Spinal cord (tissue), 10 donors: ENCODE measurements around the gene GCNA. TPM values are rescaled to one million over a fixed set of nuclear protein-coding genes. Genes with fewer than 3 reads are reported as not detected.
A peak's percentile ranks its signal among the peaks of the same experiment; 100 is the strongest.

ENCODE experiments used
- DNase-seq, 6 donors: peaks; one replicate each; pipeline versions ENCODE4 v3.0.0 to v3.0.0-alpha.2; 2013 to 2015; ENCODE audit warnings: low spot score in 6 of 6, low read depth in 4 of 6
- H3K27ac ChIP-seq: one replicate; pipeline ENCODE4 v1.5.1; 2013; ENCODE audit warnings: low read depth, low read length, control low read depth
- H3K27me3 ChIP-seq: one replicate; pipeline ENCODE4 v1.6.1; 2013; ENCODE audit warnings: low read length; ENCODE audit not compliant: control insufficient read depth, insufficient read depth
- H3K36me3 ChIP-seq: one replicate; pipeline ENCODE4 v1.6.1; 2013; ENCODE audit warnings: low read length; ENCODE audit not compliant: control insufficient read depth, insufficient read depth
- H3K4me1 ChIP-seq: one replicate; pipeline ENCODE4 v1.6.1; 2013; ENCODE audit warnings: low read length; ENCODE audit not compliant: control insufficient read depth, insufficient read depth
- H3K4me3 ChIP-seq: one replicate; pipeline ENCODE4 v1.5.1; 2013; ENCODE audit warnings: low read depth, low read length, control low read depth
- H3K9me3 ChIP-seq: one replicate; pipeline ENCODE4 v1.6.1; 2013; ENCODE audit warnings: low read length; ENCODE audit not compliant: control insufficient read depth, insufficient read depth
- WGBS: methylation state at CpG from one replicate; pipeline ENCODE4 v1.1.5; 2013; ENCODE audit warnings: missing lambda C conversion rate; ENCODE audit not compliant: insufficient coverage; 5-methylcytosine and 5-hydroxymethylcytosine counted together
- long read RNA-seq, 4 donors: transcript quantifications; one replicate each; lab custom pipeline, GENCODE V29; 2026
- polyA plus RNA-seq, 2 donors: library from polyadenylated mRNA; unstranded; fragments of 120-200 nt; gene quantifications; one replicate each; pipeline ENCODE4 v1.2.1, GENCODE V29; 2013; ENCODE audit not compliant: insufficient read length in 2 of 2
- total RNA-seq, 2 donors: library from RNA; depleted of rRNA in 1 of 2; stranded (reverse); fragments of 120-200 nt in 1 of 2; fragments of >200 nt in 1 of 2; gene quantifications; one replicate each; pipeline versions ENCODE4 v1.2.3 to v1.2.4, GENCODE V29; 2013 to 2014
- donor health status: healthy.

Gene GCNA, protein sequence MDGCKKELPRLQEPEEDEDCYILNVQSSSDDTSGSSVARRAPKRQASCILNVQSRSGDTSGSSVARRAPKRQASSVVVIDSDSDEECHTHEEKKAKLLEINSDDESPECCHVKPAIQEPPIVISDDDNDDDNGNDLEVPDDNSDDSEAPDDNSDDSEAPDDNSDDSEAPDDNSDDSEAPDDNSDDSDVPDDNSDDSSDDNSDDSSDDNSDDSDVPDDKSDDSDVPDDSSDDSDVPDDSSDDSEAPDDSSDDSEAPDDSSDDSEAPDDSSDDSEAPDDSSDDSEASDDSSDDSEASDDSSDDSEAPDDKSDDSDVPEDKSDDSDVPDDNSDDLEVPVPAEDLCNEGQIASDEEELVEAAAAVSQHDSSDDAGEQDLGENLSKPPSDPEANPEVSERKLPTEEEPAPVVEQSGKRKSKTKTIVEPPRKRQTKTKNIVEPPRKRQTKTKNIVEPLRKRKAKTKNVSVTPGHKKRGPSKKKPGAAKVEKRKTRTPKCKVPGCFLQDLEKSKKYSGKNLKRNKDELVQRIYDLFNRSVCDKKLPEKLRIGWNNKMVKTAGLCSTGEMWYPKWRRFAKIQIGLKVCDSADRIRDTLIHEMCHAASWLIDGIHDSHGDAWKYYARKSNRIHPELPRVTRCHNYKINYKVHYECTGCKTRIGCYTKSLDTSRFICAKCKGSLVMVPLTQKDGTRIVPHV
- 1 to 10 TPM; 1.7 to 3.1 TPM for total RNA-seq
- polyA plus RNA-seq, result 1 to 10 TPM; 3.4 to 3.7 TPM
- long read RNA-seq, donor 1, result 0 reads
- long read RNA-seq, donor 2, result 0 reads
- long read RNA-seq, donor 3, result 0 reads
- long read RNA-seq, donor 4, result 0 reads

DNA sequence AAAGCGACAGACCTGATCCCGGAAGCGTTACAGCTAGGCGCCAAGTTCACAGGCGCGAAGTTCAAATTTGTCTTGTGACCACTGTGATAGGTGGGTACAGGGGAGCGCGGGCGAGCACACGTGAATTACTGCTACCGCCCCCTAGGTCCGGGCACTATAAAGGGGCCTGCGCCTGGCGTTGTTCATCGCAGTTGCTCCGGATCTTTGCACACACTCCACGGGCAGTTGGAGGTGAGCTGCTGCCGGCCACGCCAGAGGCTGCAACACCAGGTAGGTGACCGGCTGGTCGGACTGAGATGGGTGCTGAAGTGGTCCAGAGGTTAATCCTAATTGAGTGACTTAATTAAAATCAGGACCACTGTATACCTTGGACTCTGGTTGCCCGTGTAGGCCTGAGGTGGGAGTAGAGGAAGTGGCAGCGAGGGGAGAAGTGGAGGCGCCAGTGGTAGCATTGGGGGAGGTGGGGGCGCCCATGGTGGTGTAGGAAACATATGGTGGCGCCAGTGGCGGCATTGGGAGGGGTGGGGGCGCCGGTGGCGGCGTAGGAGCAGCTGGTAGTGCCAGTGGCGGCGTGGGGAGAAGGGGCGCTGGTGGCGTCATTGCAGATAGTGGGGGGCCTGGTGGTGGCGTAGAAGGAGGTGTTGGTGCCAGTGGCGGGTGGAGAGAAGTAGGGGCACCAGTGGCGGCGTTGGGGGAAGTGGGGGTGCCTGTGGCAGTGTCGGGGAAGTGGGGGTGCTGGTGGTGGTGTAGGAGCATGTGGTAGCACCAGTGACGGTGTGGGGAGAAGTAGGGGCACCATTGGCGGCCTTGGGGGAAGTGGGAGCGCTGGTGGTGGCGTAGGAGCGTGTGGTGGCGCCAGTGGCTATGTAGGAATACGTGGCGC is at the start of gene GCNA:
Gene GCNA (plus strand): TSS at position 185 of the 883 bp plus-strand sequence. CDS start 2,385 bp downstream, outside the sequence.
- H3K4me3 ChIP-seq, result no peak within 1 kb of the TSS
- DNase-seq, result no peak
- H3K36me3 ChIP-seq, result peaks cover 21% of the 10 kb centered on the region
- no peak within 1 kb of the TSS for H3K27ac ChIP-seq
- no peaks in the 10 kb centered on the region for H3K27me3 ChIP-seq
- H3K9me3 ChIP-seq, result no peaks in the 10 kb centered on the region
- no peaks in the 10 kb centered on the region for H3K4me1 ChIP-seq
- WGBS, result 93% methylated on average over 46 of the region's 48 CpGs

DNA sequence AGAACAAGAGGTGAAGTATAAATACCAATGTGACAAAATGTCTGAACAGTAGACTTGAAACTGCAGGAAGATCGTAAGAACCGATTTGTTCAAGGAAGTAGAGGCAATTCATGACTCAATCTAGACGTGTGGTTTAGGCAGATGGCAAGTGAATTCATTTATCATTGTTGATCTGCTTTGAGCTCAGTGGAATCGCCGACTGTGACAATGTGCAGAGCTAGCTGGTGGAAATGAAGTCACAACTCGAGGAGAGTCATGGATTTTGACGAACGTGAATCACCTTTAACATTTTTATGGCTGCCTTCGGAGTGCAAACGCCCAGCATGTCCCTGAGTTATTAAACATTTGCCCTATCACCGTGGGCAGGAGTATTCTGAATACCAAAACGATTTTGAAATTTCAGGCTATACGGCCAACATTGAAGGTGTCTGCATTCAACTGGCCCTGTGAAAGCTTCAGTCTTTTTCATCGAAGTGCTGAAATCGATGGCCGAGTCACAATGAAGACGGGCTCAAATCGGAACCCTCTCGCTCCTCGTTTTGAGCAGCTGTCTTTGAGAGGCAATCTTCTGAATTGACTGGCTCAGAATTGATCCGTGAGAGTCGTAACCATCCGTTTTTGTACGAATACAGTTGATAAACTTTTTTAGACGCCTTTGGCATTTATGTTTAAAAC is 46.0 kb upstream of the GCNA start:
- Histone ChIP-seq H3K36me3 (no peaks in the 10 kb centered on the region), H3K4me3 (peak overlapping the region; percentile 81), H3K9me3 (no peaks in the 10 kb centered on the region), H3K27me3 (no peaks in the 10 kb centered on the region), H3K27ac (peak overlapping the region; percentile 80), H3K4me1 (no peaks in the 10 kb centered on the region)
- WGBS, result 26% methylated on average over 25 of the region's 25 CpGs
- peak in 3 of 6 donors; percentile 7 to 24 (median 19) for DNase-seq

DNA sequence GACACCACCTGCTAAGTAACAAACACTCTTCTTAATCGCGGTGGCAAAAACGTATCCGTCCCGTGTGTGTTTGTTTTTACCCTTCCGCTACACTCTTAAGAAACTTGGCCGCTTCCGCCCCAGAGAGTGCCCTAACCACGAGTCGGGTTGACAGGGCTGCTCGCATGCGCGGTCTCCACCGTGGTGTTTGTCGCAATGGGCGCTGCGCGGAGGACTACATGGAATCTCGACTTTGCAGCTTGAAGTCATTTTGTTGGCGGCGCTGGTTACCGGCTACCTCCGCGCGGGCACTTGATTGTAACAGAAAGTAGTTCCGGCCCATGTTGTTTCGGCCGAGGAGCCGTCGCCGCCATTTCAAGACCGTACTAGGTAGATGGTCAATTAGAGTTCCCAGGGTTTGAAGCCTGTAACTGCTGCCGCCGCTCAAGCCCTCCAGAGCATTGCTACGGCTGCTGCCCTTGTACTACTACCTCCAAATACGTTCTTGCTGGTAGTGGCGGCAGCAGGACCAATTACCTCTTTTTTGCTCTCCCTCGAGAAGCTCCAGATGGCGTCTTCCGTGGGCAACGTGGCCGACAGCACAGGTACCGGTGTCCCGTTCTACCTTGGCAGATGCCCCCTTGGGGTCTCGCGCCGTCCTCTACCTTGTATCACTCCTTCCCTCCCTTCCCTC is 45.3 kb upstream of the GCNA start, which contains the start of gene OGT:
Gene OGT (plus strand): TSS at position 352 of the 673 bp plus-strand sequence. CDS start 196 bp downstream, at position 548.
- DNase-seq, result peak; percentile 76 to 98 (median 88)
- H3K27me3 ChIP-seq, result no peaks in the 10 kb centered on the region
- 20% methylated on average over 46 of the region's 47 CpGs for WGBS

DNA sequence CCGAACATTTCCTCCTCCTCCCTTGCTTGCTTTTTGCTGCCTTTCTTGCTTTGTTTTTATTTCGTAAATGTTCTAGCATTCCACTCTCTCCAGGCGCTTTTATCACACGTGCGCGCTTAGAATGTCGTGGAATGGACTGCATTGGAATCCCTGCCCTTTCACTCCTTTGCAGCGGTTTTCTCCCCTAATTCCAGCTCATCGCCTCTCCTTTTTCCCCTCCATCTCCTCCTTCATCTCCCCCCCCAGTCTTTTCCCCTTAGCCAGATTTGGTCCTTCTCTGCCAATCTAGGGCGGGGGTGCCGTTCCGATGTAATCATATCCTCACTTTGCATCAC is 44.8 kb upstream of the GCNA start:
- Histone ChIP-seq H3K27ac (peak overlapping the region; percentile 90), H3K36me3 (no peaks in the 10 kb centered on the region), H3K4me3 (peak overlapping the region; percentile 81), H3K27me3 (no peaks in the 10 kb centered on the region), H3K4me1 (peaks cover 2% of the 10 kb centered on the region), H3K9me3 (no peaks in the 10 kb centered on the region)
- WGBS, result 27% methylated on average over 12 of the region's 12 CpGs
- DNase-seq, result peak in 1 of 6 donors; percentile 6

More for the DNA sequence above, 45.3 kb upstream of the GCNA start, which contains the start of gene OGT:
- Histone ChIP-seq H3K27ac (peak within 1 kb of the TSS; percentile 90), H3K36me3 (no peaks in the 10 kb centered on the region), H3K9me3 (no peaks in the 10 kb centered on the region), H3K4me3 (peak within 1 kb of the TSS; percentile 81), H3K4me1 (peaks cover 2% of the 10 kb centered on the region)

DNA sequence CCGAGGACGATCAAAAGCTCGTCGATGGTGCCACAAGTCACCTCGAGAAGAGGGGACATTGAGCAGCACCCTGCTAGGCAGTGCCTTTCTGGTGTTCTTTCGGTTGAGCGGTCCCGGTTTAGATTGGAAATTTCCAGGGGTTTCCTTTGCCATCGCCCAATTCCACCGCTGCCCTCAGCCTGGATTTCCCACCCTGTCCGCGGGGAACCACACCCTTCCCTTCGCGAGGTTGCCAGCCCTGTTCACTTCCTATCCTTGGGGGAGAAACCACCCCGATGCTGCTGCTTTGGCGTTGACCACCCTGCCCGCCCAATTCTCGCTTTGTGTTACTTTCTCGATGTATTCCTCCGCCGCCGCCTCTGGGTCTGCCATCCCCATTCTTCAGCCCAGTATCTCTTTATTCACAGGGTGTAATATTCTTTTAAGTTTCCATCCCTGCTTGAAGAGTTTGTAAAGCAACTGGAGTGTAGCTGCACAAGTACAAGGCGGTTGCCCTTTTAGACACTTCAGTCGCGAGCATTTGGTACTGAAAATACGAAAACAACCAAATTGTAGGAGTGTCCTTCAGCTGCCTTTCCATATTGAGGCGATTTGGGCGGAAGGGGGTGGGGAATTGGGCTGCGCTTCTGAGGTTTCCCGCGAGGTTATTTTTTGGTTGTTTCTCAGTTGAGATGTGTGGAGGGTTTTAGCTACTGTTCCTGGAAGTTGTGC is 44.2 kb upstream of the GCNA start:
- H3K4me1 ChIP-seq, result peaks cover 2% of the 10 kb centered on the region
- no peaks in the 10 kb centered on the region for H3K27me3 ChIP-seq
- H3K27ac ChIP-seq, result peak overlapping the region; percentile 90
- peak overlapping the region; percentile 81 for H3K4me3 ChIP-seq
- H3K9me3 ChIP-seq, result no peaks in the 10 kb centered on the region
- H3K36me3 ChIP-seq, result no peaks in the 10 kb centered on the region
- peak in 3 of 6 donors; percentile 46 to 85 (median 76) for DNase-seq
- 15% methylated on average over 25 of the region's 31 CpGs for WGBS

DNA sequence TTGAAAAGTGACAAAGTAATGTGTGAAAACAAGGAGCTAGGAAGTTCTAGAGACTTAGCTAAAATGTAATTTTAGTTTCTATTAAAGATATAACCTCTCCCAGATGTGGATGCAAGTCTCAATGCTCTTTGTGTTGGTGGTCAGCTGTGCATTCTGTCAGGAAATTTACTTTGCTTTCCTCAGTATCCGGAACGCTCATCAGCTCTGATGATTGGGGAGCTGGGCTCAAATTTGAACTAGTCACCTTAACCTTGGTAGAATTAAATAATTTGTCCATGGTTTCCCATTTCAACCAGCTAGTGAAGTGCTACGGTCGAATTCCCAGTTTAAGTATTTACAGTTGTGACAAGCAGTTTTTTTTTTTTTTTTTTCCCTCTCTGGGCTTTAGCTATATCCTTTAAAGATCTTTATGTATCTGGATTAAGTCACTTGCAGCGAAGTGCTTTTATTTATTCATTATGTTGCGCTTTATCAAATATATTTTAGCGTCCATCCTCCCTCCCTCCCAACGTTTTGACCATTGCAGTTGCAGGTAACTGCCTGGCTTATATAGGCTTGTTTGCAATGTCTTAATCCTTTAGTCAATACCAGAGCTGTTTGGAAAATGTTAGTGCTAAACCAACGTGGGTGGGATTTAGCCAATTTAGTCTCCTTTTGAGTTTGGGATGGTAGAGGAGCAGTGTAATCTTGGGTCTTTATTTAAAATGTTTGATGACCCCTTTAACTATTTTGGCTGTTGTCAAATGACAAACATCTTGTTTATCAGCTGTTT is 43.3 kb upstream of the GCNA start:
- H3K36me3 ChIP-seq, result no peaks in the 10 kb centered on the region
- H3K4me3 ChIP-seq, result peak overlapping the region; percentile 81
- no peaks in the 10 kb centered on the region for H3K9me3 ChIP-seq
- DNase-seq, result peak in 1 of 6 donors; percentile 1
- H3K27me3 ChIP-seq, result no peaks in the 10 kb centered on the region
- H3K4me1 ChIP-seq, result peaks cover 2% of the 10 kb centered on the region
- 20% methylated on average over 1 of the region's 9 CpGs for WGBS
- peak overlapping the region; percentile 90 for H3K27ac ChIP-seq

DNA sequence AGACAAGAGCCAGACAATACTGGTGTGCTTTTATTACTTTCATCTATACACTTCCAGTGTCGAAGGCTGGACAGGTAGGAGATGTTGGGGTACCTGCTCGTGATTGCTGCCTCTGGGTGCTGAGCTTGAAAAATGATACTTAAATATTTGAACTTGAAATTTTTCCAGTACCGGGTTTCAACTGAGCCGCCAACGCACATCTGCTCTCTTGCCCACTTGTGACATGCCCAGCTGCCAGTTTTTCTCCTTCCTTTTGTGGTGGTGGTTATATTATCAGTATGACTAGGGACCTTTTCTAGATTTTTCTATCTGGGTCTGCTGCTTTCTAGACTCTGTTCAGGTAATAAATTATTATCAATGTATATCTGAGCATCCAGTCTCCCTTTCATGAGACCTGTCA is 42.0 kb upstream of the GCNA start:
- Histone ChIP-seq H3K36me3 (no peaks in the 10 kb centered on the region), H3K27me3 (no peaks in the 10 kb centered on the region), H3K27ac (no peak overlapping the region), H3K4me1 (peaks cover 2% of the 10 kb centered on the region), H3K4me3 (no peak overlapping the region), H3K9me3 (no peaks in the 10 kb centered on the region)
- DNase-seq, result peak in 2 of 6 donors; percentile 6 to 8
- WGBS, result no CpG with 5 or more reads among the region's 5 CpGs
